SK-N-MC (cell line): Measurements from ENCODE around the gene TST.

ENCODE experiments used
- EZH2 ChIP-seq: fragments of 200-600 bp; sonication (generic); IDR thresholded peaks from one replicate; pipeline ENCODE4 v1.6.1; 2017; ENCODE audit warnings: antibody characterized with exemption
- POLR2AphosphoS5 ChIP-seq: IDR thresholded peaks from 2 replicates; pipeline ENCODE4 v1.6.1; 2012; ENCODE audit warnings: mild to moderate bottlenecking, low read depth, low read length, borderline replicate concordance

GRCh38 chr22:37012262-37012904 is 6.9 kb downstream of the TST start:
- no peak for TF ChIP-seq EZH2
- TF ChIP-seq POLR2AphosphoS5, result no peak
